HG03469 (cell line): Measurements from ENCODE around the gene TBC1D16.
"Not testable (repeated sequence)": the region's sequence is repeated elsewhere in the genome, so short reads cannot be mapped to it uniquely, and the experiment has no call there.

ENCODE experiments used
- ATAC-seq: cut with Tn5 transposase; IDR thresholded peaks from one replicate; pipeline ENCODE4 v1.9.1; 2021; ENCODE audit warnings: mild to moderate bottlenecking, moderate library complexity, moderate number of reproducible peaks; ENCODE audit not compliant: unreplicated experiment

TBC1D16 gene

DNA sequence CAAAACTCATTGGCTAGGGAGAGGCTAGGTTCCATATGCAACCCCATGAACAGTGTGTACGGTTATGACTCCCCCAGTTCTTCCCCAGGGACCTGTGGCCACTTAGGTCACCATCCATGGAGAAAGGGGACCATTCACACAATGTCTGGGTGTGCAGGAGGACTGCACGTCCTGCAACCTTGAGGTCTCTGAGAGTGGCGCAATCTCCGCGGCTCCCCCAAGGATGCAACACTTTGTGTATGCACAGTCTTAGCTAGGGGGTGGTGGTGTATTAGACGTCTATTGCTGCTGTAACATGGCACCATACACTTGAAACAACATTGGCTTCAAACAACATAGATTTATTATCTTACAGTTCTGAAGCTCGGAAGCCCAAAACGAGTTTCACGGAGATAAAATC is 130.8 kb downstream of the TBC1D16 start:
- no peak for ATAC-seq

DNA sequence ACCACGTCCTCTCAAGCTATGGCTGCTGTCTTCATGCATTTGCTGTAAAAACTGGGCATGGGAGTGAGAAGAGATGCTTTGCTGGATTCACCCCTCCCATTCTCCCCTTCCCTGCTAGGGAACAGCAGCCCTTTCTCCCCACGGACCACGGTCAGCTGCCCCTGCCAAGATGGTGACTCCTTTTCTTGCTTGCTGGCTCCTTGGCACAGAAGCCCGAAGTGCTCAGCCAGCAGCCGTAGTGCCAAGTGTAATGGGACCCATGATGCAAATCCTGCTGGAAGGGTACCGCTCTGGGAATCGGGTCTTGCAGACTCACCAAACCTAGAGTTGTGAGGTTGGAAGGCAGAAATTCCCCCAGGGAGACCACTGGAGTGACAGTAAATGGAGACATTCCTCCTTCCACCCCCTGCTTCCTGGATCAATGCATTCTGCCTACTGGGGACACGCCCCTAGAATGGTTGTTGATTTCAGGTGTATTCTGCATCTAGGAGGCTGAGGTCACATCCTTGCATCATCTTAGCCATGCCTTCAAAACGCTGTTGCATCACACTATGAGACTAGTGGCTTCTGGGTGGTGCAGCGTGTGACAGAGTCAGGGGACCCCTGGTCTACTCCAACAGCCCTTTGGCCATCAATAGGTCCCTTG is 133.4 kb downstream of the TBC1D16 start:
- ATAC-seq: no peak

DNA sequence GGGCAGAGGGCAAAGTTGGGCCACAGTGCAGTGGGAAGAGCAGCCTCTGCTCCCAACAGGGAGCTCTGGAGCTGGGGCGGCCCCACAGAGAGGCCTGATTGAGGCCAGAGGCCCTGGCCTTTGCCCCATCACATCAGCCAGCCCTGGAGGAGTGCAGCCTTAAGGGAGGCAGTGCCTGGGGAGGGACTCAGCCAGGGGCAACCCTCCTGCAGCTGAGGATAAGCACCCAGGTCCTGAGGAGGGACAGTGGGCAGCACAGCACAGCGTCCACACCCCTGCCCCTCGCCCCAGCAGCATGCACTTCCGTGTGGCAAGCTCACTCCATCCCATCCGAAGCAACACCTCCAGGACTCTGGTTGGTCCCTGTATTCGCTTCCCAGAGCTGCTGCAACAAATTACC is 134.5 kb downstream of the TBC1D16 start:
- ATAC-seq: no peak

DNA sequence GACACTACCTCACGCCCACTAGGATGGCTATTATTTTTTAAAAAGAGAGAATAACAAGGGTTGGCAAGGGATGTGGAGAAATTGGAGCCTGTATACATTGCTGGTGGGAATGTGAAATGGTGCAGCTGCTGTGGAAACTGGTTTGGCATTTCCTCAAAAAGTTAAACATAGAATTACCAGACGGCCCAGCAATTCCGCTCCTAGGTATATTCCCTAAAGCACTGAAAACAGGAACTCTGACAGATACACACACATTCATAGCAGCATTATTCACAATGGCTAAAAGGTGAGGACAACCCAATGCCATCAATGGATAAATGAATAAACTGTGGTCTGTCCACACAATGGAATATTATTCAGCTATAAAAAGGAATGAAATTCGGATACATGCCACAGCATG is 136.1 kb downstream of the TBC1D16 start:
- ATAC-seq: no peak

DNA sequence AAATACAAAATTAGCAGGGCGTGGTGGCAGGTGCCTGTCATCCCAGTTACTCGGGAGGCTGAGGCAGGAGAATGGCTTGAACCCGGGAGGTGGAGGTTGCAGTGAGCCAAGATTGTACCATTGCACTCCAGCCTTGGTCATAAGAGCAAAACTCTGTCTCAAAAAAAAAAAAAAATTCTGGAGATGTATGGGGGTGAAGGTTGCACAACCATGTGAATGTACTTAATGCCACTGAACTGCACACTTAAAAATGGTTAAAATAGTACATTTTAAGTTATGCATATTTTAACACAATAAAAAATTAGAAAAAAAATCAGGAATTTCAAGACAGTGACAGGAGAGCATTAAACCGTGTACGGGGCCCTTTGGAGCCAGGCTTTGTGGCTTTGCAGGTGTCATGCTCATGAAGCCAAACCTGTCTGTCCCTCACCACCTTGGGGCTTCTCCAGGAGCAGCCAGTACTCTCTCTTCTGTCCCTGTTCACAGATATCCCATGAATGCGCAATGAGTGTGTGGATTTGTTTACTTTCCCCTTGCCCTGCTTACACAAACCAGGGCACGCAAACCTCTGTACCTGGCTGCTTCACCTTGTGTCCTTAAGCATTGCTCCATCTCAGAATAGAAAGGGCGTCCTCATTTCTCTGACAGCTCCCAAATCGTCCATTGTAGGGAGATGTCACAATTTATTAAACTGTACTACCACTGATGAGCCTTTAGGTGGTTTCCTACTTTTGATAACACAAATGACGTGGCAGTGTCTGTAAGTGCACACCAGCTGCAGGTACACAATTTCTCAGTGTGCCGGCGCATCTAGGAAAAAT is 138.2 kb downstream of the TBC1D16 start:
- ATAC-seq: no peak

DNA sequence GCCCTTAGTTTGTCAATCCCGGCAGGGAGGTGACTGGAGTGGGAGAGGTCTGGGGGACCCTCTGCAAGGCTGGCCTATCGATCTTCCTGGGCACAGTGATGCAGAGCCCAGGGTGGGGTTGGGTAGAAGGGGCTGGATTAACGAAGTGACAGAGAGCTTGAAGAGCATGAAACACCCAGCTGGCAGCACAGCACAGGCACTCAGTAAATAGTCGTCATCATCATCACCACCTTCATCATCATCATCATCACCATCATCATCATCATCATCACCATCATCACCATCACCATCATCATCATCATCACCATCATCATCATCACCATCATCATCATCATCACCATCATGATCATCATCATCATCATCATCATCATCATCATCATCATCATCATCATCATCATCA is 142.2 kb downstream of the TBC1D16 start:
- not testable (repeated sequence) for ATAC-seq

DNA sequence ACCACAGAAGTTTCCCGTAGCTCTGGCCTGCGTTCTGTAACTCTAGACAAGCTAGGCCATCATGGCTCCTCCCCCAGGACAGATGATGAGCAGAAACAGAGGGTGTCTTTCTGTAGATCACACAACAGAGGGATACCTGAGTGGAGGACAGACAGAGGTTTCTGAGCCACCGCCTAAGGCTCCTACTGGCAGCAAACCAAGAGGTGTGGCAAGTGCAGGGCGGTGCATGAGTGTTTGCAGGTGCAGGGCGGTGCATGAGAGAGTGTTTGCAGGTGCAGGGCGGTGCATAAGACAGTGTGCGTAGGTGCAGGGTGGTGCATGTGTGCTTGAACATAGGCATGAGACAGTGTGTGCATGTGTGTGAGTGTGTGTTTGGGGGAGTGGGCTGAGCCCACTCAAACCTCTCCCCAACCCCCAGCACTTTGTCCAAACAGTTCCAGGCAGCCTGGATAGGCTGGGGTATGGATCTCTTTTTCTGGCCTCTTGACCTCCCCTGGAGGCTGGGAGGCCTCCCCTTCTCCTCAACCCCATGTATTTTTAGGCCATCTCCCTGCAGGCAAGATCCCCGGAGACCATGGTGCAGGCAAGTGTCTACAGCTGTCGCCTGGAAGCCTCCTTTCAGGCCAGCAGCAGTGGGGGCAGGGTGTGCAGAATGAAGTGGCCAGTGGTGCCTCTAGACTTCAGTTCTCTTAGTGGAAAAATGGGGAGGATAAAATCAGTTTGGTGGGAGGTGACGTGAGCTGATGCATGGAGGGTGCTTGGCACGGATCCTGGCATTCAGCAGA is 143.0 kb downstream of the TBC1D16 start:
- ATAC-seq: no peak

DNA sequence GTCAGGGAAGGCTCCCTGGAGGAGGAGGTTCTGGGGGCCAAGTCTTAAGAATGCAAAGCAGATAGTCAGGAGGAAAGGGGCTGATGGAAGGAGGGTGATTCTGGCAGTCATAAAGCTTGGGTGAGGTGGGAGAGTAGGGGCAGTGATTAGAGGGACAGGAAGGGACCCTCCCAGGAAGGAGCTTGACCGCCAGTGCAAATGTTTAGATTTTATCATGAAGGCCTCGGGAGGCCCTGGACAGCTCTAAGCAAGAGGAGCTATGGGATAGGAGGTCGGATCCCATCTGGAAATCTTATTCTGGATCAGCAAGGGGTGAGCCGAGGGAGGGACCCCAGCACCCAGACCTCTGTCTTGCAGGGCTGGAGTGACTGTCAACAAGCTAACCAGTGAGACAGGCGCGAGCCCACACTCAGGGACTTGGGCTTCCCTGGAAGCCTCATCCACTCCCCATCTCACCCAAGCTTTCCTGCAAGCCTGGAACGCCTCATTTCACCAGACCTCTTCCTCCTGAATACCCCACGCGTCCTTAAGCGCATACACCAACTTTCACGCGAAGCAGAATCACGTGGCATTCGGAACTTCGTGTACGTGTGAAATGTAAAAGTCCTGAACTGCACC is 144.4 kb downstream of the TBC1D16 start:
- no peak for ATAC-seq

DNA sequence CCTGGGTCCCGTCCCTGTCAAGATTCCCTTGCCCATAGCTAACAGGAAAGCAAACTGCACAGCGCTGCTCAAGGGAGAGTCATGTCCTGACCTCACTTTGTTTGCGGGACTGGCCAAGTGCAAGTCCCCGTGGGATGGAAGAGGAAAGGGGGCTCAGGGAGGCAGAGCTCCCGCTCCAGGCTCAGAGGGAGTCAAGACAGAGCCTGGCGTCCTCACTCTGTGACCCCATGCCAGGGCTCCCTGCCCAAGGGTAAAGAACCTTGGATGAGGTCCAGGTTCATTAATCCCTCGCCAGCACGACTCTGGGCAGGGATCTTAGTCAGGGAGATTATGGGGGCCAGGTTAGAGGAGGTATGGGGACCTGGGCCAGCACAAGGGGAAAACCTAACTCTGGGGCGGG is 145.0 kb downstream of the TBC1D16 start:
- ATAC-seq: no peak

DNA sequence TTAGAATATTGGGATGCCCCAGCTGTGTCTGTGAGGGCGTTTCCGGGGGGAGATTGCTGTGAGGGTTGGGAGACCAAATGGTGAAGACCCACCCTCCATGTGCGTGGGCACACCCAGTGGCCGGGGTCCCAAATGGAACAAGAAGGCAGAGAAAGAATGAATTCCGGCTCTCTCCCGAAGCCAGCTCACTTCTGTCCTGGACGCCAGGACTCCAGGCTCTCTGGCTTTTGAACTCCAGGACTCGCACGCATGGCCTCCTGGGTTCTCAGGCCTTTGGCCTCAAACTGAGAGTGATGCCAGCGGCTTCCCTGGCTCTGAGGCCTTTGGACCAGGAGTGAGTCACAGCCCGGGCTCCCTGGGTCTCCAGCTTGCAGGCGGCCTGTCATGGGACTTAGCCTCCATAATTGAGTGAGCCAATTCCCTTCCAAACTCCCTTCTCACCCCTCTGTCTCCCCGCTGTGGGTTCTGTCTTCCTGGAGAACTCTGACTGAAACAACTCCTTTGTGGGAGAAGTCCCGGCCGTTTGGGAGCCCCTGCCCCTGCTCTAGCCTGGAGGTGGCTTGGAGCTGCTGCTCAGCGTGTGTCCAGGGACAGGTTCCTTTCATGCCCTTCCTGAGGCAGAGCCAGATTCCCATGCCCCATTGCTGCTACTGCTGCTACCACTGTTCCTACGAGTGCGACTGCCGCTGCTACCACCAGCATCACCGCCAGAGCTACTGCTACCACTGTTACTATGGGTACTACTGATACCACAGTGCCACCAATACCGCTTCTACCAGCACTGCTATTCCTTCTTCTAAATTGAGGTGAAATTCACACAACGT is 146.6 kb downstream of the TBC1D16 start:
- ATAC-seq: no peak

DNA sequence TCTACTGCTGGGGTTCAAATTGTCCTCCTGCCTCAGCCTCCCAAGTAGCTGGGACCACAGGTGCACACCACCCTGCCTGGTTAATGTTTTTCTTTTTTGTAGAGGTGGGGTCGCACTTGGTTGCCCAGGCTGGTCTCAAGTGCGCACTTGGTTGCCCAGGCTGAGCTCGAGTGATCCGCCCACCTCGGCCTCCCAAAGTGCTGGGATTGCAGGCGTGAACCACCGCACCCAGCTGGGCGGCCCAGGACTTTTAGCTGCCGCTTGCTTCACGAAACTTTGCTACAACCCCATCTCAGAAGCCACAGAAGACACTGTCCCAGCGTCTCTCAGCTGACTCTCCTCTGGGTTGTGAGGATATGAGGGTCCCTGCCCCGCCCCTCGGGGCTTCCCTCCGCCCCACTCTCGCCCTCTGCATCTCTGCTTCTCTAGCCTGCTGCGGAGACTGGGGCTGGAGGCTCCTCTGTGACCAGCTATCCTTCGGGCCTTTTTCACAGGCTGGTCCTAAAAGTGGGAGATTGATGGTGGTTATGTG is 147.6 kb downstream of the TBC1D16 start:
- no peak for ATAC-seq

DNA sequence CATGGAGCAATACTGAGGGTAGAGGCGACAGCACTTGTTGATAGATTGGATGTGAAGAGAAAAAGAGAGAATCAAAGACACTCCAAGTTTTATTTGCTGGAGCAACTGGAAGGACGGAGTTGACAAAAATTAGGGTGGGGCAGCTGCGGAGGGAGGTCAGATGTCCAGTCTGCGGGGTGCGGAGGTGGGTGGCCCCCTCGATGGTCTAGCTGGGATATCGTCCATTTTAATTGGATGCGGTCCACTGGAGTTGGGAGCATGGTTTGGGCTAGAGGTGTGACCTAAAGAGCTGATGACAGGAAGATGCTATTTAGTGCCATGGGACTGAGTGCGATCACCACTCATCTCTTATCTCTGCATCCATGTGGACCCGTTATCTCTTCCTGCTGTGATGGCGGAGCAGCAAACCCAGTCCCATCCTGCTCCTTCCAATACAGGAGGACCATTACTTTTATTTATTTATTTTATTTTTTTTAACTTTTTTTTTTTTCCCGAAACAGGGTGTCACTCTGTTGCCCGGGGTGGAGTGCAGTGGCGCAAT is 148.2 kb downstream of the TBC1D16 start:
- no peak for ATAC-seq

DNA sequence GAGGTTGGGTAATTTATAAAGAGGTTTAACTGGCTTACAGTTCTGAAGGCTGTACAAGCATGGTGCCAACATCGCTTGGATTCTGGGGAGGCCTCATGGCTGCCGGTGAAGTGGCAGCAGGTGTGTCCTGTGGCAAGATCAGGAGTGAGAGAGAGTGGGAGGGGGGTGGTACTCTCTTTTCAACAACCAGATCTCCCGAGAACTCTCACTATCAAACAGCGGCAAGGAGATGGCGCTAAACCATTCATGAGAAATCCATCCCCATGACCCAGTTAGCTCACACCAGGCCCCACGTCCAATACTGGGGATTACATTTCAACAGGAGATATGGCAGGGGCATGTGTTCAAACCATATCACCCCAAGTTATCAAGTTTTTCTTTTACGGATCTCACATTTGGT is 152.5 kb downstream of the TBC1D16 start:
- no peak for ATAC-seq
